CD4-positive, alpha-beta T cell treated with Interleukin-15 for 1 hour (primary cell): ENCODE data around the gene IL6.
"Not testable (repeated sequence)": the region's sequence is repeated elsewhere in the genome, so short reads cannot be mapped to it uniquely, and the experiment has no call there.

ENCODE experiments used
- DNase-seq: peaks from one replicate; pipeline ENCODE4 v3.0.0-alpha.2; 2020

Gene IL6

GRCh38 chr7:22704722-22705121, 22.3 kb upstream of the IL6 start:
- not testable (repeated sequence) for DNase-seq

- not testable (repeated sequence) for DNase-seq
Measured at GRCh38 chr7:22705874-22706273, 21.1 kb upstream of the IL6 start.

- not testable (repeated sequence) for DNase-seq
Measured at GRCh38 chr7:22707026-22707691, 19.8 kb upstream of the IL6 start.

- not testable (repeated sequence) for DNase-seq
Measured at GRCh38 chr7:22708214-22708613, 18.8 kb upstream of the IL6 start.

GRCh38 chr7:22708677-22709061, 18.3 kb upstream of the IL6 start:
- DNase-seq = not testable (repeated sequence)

GRCh38 chr7:22709062-22709829, 17.8 kb upstream of the IL6 start:
- DNase-seq = not testable (repeated sequence)

- DNase-seq = no peak
Measured at GRCh38 chr7:22709857-22710256, 17.1 kb upstream of the IL6 start.

GRCh38 chr7:22712999-22713398, 14.0 kb upstream of the IL6 start:
- no peak for DNase-seq

- DNase-seq = no peak
Measured at GRCh38 chr7:22713463-22713862, 13.5 kb upstream of the IL6 start.

GRCh38 chr7:22715969-22716368, 11.0 kb upstream of the IL6 start:
- no peak for DNase-seq

- DNase-seq = no peak
Measured at GRCh38 chr7:22717760-22718159, 9.2 kb upstream of the IL6 start.

GRCh38 chr7:22718200-22718711, 8.7 kb upstream of the IL6 start:
- no peak for DNase-seq

GRCh38 chr7:22718911-22719420, 8.0 kb upstream of the IL6 start:
- no peak for DNase-seq

- DNase-seq = no peak
Measured at GRCh38 chr7:22720791-22721786, 5.9 kb upstream of the IL6 start.

GRCh38 chr7:22722536-22723180, 4.3 kb upstream of the IL6 start:
- no peak for DNase-seq

- peak; percentile 28 for DNase-seq
Measured at GRCh38 chr7:22723181-22723601, 3.8 kb upstream of the IL6 start.

GRCh38 chr7:22723637-22724036, 3.4 kb upstream of the IL6 start:
- DNase-seq = no peak

- no peak for DNase-seq
Measured at GRCh38 chr7:22724861-22725260, 2.1 kb upstream of the IL6 start.

- DNase-seq = no peak
Measured at GRCh38 chr7:22725585-22725984, 1.4 kb upstream of the IL6 start.

GRCh38 chr7:22726345-22726906, 574 bp upstream of the IL6 start:
- peak; percentile 67 for DNase-seq

- no peak for DNase-seq
Measured at GRCh38 chr7:22727714-22728035, 675 bp downstream of the IL6 start.

- no peak for DNase-seq
Measured at GRCh38 chr7:22728401-22729029, 1.5 kb downstream of the IL6 start.
